SK-N-SH treated with all-trans-retinoic acid at 6 μM for 48 hours (cell line): Measurements from ENCODE around the gene LRCH1.

Experiments
- ESRRG ChIP-seq: fragments of 250-450 bp; sonication (Bioruptor Pico); IDR thresholded peaks from 2 replicates; pipeline ENCODE4 v1.6.1; 2021; ENCODE audit warnings: mild to moderate bottlenecking
- GLIS3 ChIP-seq: fragments of 250-450 bp; sonication (Bioruptor Pico); IDR thresholded peaks from 2 replicates; pipeline ENCODE4 v1.5.0; 2020; ENCODE audit warnings: mild to moderate bottlenecking, moderate library complexity
- OSR1 ChIP-seq: fragments of 250-450 bp; sonication (Bioruptor Pico); IDR thresholded peaks from 2 replicates; pipeline ENCODE4 v1.8.0; 2022; ENCODE audit warnings: moderate library complexity, mild to moderate bottlenecking, inconsistent platforms
- RARB ChIP-seq: fragments of 250-450 bp; sonication (Bioruptor Pico); IDR thresholded peaks from 2 replicates; pipeline ENCODE4 v1.8.0; 2021; ENCODE audit warnings: mild to moderate bottlenecking, moderate library complexity
- TOX ChIP-seq: fragments of 250-450 bp; sonication (Bioruptor Pico); IDR thresholded peaks from 2 replicates; pipeline ENCODE4 v1.8.0; 2021; ENCODE audit warnings: mild to moderate bottlenecking, moderate library complexity, borderline replicate concordance
- ZFP30 ChIP-seq: fragments of 450-650 bp; formaldehyde crosslinking; IDR thresholded peaks from 2 replicates; pipeline ENCODE4 v1.5.0; 2022; ENCODE audit warnings: mild to moderate bottlenecking, moderate library complexity
- TF ChIP-seq, protein P1 (sequence below): fragments of 250-450 bp; sonication (Bioruptor Pico); IDR thresholded peaks from 2 replicates; pipeline ENCODE4 v1.5.1; 2020; ENCODE audit warnings: low read depth, mild to moderate bottlenecking, moderate library complexity
- TF ChIP-seq, protein P2 (sequence below): fragments of 250-450 bp; sonication (Bioruptor Pico); IDR thresholded peaks from 2 replicates; pipeline ENCODE4 v1.8.0; 2021; ENCODE audit warnings: low read depth, mild to moderate bottlenecking, moderate library complexity, borderline replicate concordance
- TF ChIP-seq, protein P3 (sequence below): fragments of 250-450 bp; sonication (Bioruptor Pico); IDR thresholded peaks from 2 replicates; pipeline ENCODE4 v1.8.0; 2020; ENCODE audit warnings: mild to moderate bottlenecking, moderate library complexity, borderline replicate concordance

DNA sequence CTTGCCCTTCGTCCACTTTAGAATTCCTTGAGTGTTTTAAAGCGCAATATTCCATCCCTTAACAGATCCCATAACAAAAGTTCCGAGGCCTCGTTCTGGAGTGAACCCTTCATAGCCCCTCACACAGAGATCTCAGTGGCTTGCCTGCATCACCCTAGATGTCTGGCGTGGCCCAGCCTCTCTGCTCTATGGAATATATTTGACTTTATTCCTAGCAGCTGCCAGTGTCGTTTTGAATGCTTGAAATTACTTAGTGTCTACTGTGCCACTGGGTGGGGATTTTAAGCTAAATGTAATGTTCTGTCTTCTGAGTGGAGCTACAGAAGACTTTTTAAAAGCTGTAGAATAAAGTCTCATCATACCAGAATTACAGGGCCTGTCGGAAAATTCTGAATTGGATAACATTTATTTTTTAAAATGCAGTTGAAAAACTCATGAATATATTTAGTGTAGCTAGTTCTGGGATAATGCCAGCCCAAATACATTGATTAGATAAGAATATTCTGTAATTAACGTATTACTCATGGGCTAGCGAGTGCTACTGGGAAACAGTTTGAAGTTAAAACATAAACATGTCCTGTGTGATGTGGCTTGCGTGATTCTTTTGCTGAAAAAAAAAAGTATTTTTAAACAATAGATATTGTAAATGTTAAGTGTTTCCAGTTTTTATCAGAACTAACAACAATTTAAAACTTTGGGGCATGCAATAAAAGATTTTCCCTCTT, 132.2 kb downstream of the LRCH1 start:
- TF ChIP-seq, protein P1, sequence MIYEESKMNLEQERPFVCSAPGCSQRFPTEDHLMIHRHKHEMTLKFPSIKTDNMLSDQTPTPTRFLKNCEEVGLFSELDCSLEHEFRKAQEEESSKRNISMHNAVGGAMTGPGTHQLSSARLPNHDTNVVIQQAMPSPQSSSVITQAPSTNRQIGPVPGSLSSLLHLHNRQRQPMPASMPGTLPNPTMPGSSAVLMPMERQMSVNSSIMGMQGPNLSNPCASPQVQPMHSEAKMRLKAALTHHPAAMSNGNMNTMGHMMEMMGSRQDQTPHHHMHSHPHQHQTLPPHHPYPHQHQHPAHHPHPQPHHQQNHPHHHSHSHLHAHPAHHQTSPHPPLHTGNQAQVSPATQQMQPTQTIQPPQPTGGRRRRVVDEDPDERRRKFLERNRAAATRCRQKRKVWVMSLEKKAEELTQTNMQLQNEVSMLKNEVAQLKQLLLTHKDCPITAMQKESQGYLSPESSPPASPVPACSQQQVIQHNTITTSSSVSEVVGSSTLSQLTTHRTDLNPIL, result no peak
- TF ChIP-seq, protein P2, sequence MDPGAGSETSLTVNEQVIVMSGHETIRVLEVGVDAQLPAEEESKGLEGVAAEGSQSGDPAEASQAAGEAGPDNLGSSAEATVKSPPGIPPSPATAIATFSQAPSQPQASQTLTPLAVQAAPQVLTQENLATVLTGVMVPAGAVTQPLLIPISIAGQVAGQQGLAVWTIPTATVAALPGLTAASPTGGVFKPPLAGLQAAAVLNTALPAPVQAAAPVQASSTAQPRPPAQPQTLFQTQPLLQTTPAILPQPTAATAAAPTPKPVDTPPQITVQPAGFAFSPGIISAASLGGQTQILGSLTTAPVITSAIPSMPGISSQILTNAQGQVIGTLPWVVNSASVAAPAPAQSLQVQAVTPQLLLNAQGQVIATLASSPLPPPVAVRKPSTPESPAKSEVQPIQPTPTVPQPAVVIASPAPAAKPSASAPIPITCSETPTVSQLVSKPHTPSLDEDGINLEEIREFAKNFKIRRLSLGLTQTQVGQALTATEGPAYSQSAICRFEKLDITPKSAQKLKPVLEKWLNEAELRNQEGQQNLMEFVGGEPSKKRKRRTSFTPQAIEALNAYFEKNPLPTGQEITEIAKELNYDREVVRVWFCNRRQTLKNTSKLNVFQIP (CRISPR knock-in tag), result no peak
- no peak for TF ChIP-seq RARB
- TF ChIP-seq GLIS3 (CRISPR knock-in tag), result no peak
- TF ChIP-seq TOX (CRISPR knock-in tag), result no peak
- TF ChIP-seq ZFP30 (CRISPR knock-in tag), result no peak
- TF ChIP-seq ESRRG (CRISPR knock-in tag), result no peak
- TF ChIP-seq, protein P3, sequence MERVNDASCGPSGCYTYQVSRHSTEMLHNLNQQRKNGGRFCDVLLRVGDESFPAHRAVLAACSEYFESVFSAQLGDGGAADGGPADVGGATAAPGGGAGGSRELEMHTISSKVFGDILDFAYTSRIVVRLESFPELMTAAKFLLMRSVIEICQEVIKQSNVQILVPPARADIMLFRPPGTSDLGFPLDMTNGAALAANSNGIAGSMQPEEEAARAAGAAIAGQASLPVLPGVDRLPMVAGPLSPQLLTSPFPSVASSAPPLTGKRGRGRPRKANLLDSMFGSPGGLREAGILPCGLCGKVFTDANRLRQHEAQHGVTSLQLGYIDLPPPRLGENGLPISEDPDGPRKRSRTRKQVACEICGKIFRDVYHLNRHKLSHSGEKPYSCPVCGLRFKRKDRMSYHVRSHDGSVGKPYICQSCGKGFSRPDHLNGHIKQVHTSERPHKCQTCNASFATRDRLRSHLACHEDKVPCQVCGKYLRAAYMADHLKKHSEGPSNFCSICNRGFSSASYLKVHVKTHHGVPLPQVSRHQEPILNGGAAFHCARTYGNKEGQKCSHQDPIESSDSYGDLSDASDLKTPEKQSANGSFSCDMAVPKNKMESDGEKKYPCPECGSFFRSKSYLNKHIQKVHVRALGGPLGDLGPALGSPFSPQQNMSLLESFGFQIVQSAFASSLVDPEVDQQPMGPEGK (CRISPR knock-in tag), result no peak
- TF ChIP-seq OSR1, result no peak
